Right lobe of liver (tissue), 6 donors: ENCODE measurements around the gene ZNF385B. TPM values are rescaled to one million over a fixed set of nuclear protein-coding genes. Genes with fewer than 3 reads are reported as not detected.

Experiments used
- ATAC-seq, 4 donors: fragments of 200-7000 bp; cut with Tn5 transposase; one replicate each; pipeline ENCODE4 v1.9.1; 2020; ENCODE audit warnings: mild to moderate bottlenecking in 4 of 4, moderate library complexity in 4 of 4
- DNase-seq, 3 donors: peaks; one replicate each; pipeline ENCODE4 v3.0.0-alpha.2; 2020
- H3K27ac ChIP-seq, 3 donors: fragments of 200-600 bp; one replicate each; pipeline ENCODE4 v1.8.0; 2022
- H3K27me3 ChIP-seq, 2 donors: fragments of 200-600 bp; one replicate each; pipeline ENCODE4 v1.8.0; 2022
- H3K36me3 ChIP-seq, 4 donors: fragments of 200-600 bp; sonication (generic) in 1 of 4; one replicate each; pipeline versions ENCODE4 v1.5.1 to v1.8.0; 2017 to 2022; ENCODE audit warnings: control low read depth in 1 of 4
- H3K4me1 ChIP-seq, 4 donors: fragments of 200-600 bp; sonication (generic) in 1 of 4; one replicate each; pipeline versions ENCODE4 v1.5.1 to v1.8.0; 2017 to 2022; ENCODE audit warnings: control low read depth in 1 of 4
- H3K4me3 ChIP-seq, 3 donors: fragments of 200-600 bp; one replicate each; pipeline ENCODE4 v1.8.0; 2022
- H3K9me3 ChIP-seq, 4 donors: fragments of 200-600 bp; sonication (generic) in 1 of 4; one replicate each; pipeline versions ENCODE4 v1.5.1 to v1.8.0; 2017 to 2022; ENCODE audit warnings: control low read depth in 1 of 4
- POLR2A ChIP-seq: fragments of 450-650 bp; IDR thresholded peaks from one replicate; pipeline ENCODE4 v1.6.1; 2017; ENCODE audit warnings: antibody characterized with exemption, mild to moderate bottlenecking
- WGBS: methylation state at CpG from one replicate; pipeline ENCODE4 v1.1.6; 2018; ENCODE audit warnings: low coverage, low lambda C conversion rate; ENCODE audit not compliant: insufficient coverage; ENCODE audit errors: missing lambda C conversion rate; 5-methylcytosine and 5-hydroxymethylcytosine counted together
- intact Hi-C, 2 donors: fragments of 100-400 bp; cut with DNase I; formaldehyde crosslinking; loops; one replicate each; pipeline versions ENCODE4 v1.11.2 to v1.14.1; 2022
- total RNA-seq, 6 experiments: library from RNA; depleted of rRNA in 2 of 6; stranded (reverse); fragments of >200 nt in 2 of 6; fragmentation: NEBNext Ultra II Directional in 3 of 6; extraction: Animal tissue kit (Norgen Biotek cat#: 25700) in 3 of 6; gene quantifications; one replicate each; pipeline versions ENCODE4 v1.1.0 to v1.2.4, GENCODE V29; 2016 to 2023
- TF ChIP-seq, protein P1 (sequence below), 4 donors: fragments of 200-600 bp in 3 of 4; fragments of 450-650 bp in 1 of 4; IDR thresholded peaks; one replicate each; pipeline versions ENCODE4 v1.5.1 to v1.8.0; 2016 to 2022; ENCODE audit warnings: antibody characterized with exemption in 4 of 4, mild to moderate bottlenecking in 2 of 4
- donor health status: DM: no; HTN: yes; CAD: no.
- donor health status: DM: no; HTN: no; CAD: no.
- donor health status: DM: no; HTN: no; CAD: no.
- donor health status: DM: no; HTN: yes; CAD: no.
- donor health status: DM: no; HTN: yes; CAD: no.

Gene ZNF385B
- total RNA-seq, 6 experiments from 2014 or later, result 3.9 to 15.7 (median 5.9) TPM

DNA sequence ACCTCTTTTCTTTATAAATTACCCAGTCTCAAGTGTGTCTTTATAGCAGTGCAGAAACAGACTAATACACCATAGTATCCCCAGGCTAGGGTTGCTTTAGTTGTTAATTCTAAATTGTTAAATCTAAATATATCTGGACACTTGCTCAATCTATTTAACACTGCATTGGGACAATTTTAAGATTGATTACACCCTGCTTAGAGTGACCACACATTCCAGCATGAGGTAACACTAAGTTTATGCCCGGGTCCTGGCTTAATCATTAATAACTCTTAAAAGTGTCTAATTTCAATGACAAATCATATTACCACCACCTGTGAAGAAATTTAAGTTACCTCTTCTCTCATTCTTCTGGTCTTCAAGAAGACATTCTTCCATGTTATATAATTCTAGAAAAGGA is 131.4 kb downstream of the ZNF385B start:
- 23% methylated on average over 1 of the region's 1 CpG for WGBS
- H3K27ac ChIP-seq, result no peak overlapping the region
- TF ChIP-seq, protein P1, sequence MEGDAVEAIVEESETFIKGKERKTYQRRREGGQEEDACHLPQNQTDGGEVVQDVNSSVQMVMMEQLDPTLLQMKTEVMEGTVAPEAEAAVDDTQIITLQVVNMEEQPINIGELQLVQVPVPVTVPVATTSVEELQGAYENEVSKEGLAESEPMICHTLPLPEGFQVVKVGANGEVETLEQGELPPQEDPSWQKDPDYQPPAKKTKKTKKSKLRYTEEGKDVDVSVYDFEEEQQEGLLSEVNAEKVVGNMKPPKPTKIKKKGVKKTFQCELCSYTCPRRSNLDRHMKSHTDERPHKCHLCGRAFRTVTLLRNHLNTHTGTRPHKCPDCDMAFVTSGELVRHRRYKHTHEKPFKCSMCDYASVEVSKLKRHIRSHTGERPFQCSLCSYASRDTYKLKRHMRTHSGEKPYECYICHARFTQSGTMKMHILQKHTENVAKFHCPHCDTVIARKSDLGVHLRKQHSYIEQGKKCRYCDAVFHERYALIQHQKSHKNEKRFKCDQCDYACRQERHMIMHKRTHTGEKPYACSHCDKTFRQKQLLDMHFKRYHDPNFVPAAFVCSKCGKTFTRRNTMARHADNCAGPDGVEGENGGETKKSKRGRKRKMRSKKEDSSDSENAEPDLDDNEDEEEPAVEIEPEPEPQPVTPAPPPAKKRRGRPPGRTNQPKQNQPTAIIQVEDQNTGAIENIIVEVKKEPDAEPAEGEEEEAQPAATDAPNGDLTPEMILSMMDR (IDR thresholded peaks at IDR 0.05), result no peak
- no peak for TF ChIP-seq POLR2A
- H3K27me3 ChIP-seq, result no peaks in the 10 kb centered on the region
- peaks cover 0 to 13% (median 3%) of the 10 kb centered on the region in 4 donors for H3K4me1 ChIP-seq
- no peaks in the 10 kb centered on the region for H3K9me3 ChIP-seq
- no peaks in the 10 kb centered on the region for H3K36me3 ChIP-seq
- intact Hi-C loops, result no loop called here
- H3K4me3 ChIP-seq, result no peak overlapping the region
- DNase-seq (no peak), ATAC-seq (peak; percentile 70 to 84 (median 76))

GRCh38 chr2:179726461-179727180 is 134.8 kb downstream of the ZNF385B start:
- ATAC-seq, result no peak
- intact Hi-C loops, result no loop called here
- 89% methylated on average over 5 of the region's 5 CpGs for WGBS
- DNase-seq, result no peak
- TF ChIP-seq, protein P1 (IDR thresholded peaks at IDR 0.05), result no peak
- TF ChIP-seq POLR2A, result no peak
- H3K4me3 ChIP-seq, result no peak overlapping the region
- no peaks in the 10 kb centered on the region for H3K36me3 ChIP-seq
- H3K27me3 ChIP-seq, result no peaks in the 10 kb centered on the region
- H3K4me1 ChIP-seq, result peaks cover 0 to 13% (median 3%) of the 10 kb centered on the region in 4 donors
- no peak overlapping the region for H3K27ac ChIP-seq
- H3K9me3 ChIP-seq, result no peaks in the 10 kb centered on the region

- Histone ChIP-seq H3K4me1 (peaks cover 0 to 5% (median under 1%) of the 10 kb centered on the region in 4 donors), H3K27me3 (no peaks in the 10 kb centered on the region), H3K4me3 (no peak overlapping the region), H3K27ac (no peak overlapping the region), H3K36me3 (no peaks in the 10 kb centered on the region), H3K9me3 (no peaks in the 10 kb centered on the region)
- DNase-seq, result no peak
- intact Hi-C loops, result no loop called here
- no peak for TF ChIP-seq POLR2A
- TF ChIP-seq, protein P1 (IDR thresholded peaks at IDR 0.05), result no peak
- no peak for ATAC-seq
These were observed 137.0 kb downstream of the ZNF385B start for GRCh38 chr2:179724403-179724802.

- Histone ChIP-seq H3K27me3 (no peaks in the 10 kb centered on the region), H3K4me1 (no peaks in the 10 kb centered on the region), H3K27ac (no peak overlapping the region), H3K36me3 (no peaks in the 10 kb centered on the region), H3K4me3 (no peak overlapping the region), H3K9me3 (no peaks in the 10 kb centered on the region)
- intact Hi-C loops, result no loop called here
- ATAC-seq, result no peak
- DNase-seq, result no peak
- TF ChIP-seq, protein P1 (IDR thresholded peaks at IDR 0.05), result no peak
- TF ChIP-seq POLR2A, result no peak
These were observed 141.1 kb downstream of the ZNF385B start for GRCh38 chr2:179720173-179720772.
